Stimulated activated CD8-positive, alpha-beta memory T cell treated with anti-CD3 and anti-CD28 coated beads, Interleukin-15, amount 100 ng/mL, for 4 hours (primary cell): ENCODE measurements around the gene MGAT3.

Source experiments
- DNase-seq, 2 donors: peaks; one replicate each; pipeline ENCODE4 v3.0.0-alpha.2; 2020; ENCODE audit warnings: low read depth in 2 of 2

Gene MGAT3

GRCh38 chr22:39450258-39450955, 6.4 kb upstream of the MGAT3 start:
- no peak for DNase-seq

- DNase-seq, result no peak
Measured at GRCh38 chr22:39452740-39453040, 4.1 kb upstream of the MGAT3 start.

DNA sequence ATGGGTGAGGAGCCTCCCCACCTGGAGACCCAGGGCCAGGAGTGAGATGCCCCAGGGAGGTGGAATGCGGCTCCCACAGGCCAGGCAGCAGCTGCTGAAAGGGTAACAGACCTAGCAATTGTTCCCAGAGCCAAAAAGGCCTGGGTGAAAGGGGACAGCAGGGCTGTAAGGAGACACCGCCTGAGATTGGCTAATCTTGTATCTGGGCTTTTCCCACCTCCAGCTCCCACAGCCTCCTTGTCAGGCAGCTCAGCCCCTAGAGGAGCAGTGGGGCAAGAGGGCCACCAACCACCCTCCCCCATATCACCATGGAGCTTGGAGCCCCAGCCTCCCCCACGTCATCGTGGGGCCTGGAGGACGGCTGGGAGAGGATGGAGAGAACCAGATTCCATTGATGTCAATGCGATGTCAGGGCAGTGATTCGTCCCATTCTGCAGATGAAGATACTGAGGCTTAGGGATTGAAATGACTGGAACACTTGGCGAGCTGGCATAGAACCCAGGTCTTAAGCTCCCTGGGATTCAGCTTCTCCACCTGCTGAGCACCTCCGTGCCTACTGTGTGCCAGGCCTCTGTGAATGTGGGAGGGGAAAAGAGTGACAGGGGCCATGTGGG, 2.9 kb upstream of the MGAT3 start:
- DNase-seq, result no peak

DNA sequence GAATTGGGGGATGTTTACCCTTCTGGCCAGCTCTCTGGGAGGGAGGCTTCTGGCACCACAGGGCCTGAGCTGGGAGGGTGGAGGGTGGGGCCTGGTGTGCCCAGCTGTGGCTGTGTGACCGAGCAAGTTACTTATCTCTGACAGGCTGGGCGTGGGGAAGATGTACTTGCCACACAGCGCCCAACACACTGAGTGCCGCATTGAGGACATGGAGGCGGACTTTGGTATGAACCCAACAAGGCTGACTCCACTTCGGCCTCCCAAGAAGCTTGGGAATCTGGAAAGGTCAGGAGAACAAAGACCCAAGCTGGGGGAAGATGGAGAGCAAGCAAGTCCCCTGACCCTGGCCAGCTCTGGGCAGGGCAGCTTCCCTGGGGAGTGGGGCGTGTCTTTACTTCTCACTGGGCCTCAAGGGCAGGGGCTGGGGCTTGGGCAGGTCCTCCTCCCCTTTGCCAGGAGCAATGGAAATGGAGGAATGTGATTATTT, 2.4 kb upstream of the MGAT3 start:
- DNase-seq, result no peak

DNA sequence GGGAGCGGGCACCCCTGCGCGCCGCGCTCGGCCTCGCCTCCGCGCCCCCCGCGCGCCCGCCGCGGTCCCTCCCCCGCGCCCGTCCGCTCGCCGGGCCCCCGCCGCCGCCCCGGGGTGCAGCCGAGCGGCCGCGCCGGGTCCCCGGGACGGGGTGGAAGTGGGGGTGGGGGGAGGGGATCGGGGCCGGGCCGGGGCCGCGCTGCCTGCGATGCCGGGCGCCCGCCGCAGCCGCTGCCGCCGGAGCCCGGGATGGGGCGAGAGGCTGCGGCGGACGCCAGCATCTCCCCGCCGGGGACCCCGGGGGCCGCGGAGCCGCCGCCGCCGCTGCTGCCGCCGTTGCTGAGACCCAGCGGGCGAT, 365 bp downstream of the MGAT3 start:
- no peak for DNase-seq

DNA sequence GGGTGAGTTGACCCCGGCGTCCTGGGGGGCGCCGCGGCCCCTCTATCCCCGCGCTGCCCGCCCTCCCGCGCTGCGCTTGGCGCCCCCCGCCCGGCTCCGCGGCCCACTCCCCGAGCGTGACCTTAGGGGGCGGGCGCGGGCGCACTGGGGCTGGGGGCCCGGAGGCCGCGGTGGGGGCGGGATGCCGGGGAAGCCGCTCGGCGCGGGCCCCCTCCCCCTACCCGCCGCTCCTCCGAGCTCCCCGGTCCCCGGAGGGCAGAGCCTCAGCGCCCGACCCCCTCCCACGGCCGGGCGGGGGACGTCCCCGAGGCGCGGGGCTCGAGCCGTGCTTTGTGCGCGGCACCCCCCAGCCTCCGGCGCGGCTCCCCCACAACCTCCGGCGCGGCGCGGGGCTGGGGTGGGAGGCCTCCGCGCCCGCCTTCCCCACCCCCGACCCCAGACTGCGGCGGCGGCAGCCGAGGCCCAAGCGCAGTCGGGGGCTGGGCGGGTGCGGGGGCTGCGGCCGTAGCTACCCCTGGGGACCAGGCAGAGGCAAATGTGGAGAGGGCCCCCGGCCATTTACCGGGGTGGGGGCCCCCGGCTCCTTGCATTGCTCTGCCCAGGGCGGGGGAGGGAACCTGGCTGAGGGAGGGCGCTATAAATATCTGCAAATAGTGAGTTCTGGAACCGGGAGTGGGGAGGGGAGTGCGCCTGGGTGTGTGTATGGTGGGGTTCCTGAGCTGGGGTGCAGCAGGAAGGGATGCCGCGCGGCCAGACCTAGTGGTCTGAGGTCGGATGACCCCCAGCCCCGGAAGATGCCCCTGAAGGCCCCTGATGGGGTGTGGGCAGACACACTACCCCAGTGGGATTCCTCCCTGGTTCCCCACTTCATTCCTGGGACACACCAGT, 988 bp downstream of the MGAT3 start:
- no peak for DNase-seq

- no peak for DNase-seq
Measured at GRCh38 chr22:39458444-39459083, 1.8 kb downstream of the MGAT3 start.

DNA sequence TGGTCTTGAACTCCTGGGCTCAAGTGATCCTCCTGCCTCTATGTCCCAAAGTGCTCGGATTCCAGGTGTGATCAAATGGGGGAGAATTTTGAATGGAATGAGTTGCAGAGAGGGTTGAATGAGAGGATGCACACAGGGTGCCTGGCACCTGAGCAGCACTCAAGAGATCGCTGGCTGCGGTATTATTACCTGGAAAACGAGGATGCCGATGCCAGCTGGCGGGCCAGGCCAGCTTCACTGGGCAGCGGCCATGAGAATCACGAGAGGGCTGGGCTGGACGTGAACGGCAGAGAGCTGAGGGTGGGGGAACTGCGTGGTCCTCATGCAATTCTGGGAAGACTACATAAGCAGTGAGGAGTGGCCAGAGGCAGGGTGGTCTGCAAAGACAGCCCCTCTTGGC, 2.9 kb downstream of the MGAT3 start:
- no peak for DNase-seq

- DNase-seq, result no peak
Measured at GRCh38 chr22:39462443-39463221, 5.8 kb downstream of the MGAT3 start.

DNA sequence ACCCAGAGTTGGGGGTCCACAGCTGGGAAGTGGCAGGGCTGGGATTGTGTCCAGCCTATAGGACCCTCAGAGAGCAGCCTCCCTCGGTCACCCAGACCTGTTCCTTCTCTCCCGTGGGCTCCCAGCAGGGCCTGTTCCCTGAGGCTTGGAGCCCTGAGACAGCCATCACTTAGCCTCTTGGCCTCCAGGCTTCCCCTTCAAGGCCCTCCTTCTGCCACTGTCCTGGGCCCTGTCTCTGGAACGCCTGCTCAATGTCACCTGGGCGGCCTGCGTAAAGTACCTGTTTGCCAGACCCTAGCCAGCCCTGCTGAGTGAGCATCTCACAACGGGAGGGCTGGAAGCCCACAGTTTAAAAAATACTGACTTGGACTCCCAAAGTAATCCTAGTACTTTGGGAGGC, 6.5 kb downstream of the MGAT3 start:
- DNase-seq, result no peak

DNA sequence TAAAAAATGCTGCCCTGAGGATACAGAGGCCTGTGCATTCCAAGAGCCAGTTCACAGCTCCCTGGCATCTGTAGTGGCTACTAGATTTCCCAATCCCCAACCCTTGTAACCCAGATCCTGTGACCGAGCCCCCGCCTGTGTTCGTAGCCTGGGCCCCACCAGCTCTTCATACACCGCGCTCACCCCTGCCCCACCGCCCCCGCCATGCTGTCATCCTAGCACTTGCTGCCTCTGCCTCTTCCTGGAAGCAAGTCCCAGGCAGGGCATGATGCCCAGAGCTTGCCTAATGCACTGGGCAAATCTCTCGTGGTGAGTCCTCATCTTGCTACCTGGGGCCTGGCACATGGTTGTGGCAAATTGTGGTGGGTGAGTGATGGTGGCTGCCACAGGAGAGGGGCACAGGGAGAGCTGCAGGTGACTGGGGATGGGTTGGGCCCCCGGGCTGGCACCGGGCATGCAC, 7.1 kb downstream of the MGAT3 start:
- DNase-seq, result no peak

DNA sequence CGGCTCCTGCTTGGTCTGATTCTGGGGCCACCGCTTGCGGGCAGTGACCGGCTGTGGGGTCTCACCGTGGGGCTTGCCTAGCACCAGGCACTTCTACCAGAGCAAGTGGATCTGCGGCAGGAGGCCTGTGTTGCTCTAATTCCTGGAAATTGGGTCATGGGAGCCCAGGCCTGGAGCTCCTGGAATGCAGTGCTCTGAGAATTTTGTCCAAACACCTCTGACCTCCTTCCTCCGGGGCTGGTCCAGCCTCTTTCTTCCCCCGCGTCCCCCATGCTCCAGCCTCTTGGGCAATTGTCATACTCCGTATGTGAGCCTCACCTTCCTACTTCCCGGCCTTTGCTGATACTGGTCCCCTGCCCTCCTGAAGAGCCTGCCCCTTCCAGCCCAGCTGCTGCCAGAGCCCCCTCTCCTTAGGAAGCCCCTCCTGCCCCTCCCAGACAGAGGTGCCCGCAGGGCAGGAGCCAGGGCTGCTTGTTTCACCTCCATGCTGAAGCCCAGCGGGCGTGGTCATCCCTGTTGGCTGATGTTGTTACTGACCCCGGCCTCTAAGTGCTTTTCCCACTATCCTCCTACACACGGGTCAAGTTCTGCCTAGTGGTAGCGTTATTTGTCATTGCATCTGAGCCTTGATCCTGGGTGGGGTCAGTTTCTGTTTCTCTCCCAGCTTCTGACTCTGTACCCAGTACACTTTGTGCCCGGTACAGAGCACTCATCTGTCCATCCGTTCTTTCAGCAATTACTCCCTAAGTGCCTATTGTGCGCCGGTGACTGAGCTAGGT, 9.6 kb downstream of the MGAT3 start:
- DNase-seq, result no peak

GRCh38 chr22:39467390-39467895, 10.6 kb downstream of the MGAT3 start:
- DNase-seq, result no peak

DNA sequence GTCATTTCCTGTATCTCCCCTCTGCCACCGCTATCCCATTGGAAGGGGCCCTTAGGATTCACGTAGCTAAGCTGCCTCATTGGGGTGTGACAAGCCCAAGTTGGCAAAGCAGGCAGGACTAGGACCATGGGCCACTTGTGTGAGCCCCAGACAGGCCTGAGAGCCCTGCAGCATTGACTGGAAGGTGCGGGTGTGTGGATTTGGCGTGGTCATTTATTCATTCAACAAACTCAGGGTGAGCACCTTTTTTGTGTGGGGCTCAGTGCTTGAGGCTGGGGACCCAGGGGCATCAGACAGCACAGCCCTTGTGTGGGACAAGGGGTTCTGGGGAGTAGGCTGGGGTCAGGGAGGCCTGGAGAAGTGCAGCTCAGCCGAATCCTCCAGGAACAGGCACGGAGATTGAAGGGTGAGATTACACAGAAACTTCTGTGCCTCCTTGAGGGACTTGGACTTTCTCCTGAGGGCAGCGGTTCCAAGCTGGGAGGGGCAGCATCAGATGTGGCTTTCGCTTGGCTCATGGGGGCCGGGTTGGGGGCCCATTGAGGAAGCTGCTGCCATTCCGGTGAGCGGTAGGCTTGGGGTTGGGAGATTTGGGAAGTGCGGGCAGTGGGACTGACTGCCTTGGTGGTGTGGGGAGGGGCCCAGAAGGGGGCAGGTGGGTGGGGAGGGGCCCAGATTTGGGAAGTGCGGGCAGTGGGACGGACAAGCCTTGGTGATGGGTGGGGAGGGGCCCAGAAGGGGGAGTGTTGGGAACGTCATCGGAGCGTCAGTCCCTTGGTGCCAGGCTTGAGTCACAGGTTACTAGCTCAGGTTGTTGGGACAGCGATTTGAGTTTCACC, 11.9 kb downstream of the MGAT3 start:
- no peak for DNase-seq

GRCh38 chr22:39469326-39469680, 12.5 kb downstream of the MGAT3 start:
- DNase-seq, result no peak

GRCh38 chr22:39469681-39470450, 13.1 kb downstream of the MGAT3 start:
- no peak for DNase-seq

DNA sequence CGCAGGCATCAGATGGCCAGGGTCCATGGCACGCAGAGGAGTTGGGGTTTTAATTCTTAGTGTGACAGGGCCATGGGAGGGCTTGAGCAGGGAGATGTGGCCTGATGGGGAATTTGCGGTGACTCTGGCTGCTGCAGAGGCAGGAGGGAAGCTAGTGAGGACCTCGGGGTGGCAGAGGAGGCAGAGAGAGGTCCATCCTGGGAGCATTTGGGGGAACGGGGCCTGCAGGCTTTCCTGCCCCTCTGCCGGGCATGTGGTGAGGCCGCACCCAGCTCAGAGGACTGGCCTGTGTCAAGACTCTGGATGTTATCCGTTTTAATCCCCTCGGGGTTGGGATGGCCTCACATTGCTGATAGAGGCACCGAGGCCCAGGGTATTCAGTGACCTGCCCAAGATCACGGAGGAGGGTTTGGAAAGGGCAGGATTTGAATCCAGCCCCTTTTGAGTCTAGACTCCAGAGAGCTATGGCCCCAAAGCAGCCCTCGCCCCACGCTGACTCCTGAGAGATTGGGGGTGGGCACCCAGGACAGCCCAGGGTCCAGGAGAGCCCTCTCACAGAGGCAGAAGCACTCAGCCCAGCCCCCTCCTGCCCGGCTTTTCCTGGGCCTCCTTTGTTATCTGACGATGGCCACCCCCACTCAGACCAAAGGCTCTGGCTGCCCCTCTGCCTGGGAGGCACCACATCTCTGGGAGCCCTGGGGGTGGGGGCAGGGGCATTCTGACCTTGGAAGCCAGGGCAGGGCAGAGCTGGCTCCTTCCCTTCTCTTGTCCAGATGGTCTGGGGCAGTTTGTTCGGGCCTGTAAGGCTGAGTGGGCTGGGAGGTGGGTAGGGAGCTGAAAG, 13.9 kb downstream of the MGAT3 start:
- DNase-seq, result no peak
